Fibroblast of skin of left quadriceps (primary cell): ENCODE results near the gene PIEZO1.

ENCODE experiments used
- DNase-seq, 2 experiments: peaks; one replicate each; pipeline ENCODE4 v3.0.0-alpha.2; 2013; ENCODE audit warnings: low read depth in 2 of 2

PIEZO1 gene

GRCh38 chr16:88766975-88767374, 18.0 kb downstream of the PIEZO1 start:
- no peak for DNase-seq

- no peak for DNase-seq
These were observed 20.1 kb downstream of the PIEZO1 start for GRCh38 chr16:88764913-88765349.

GRCh38 chr16:88764080-88764479, 20.9 kb downstream of the PIEZO1 start:
- DNase-seq: no peak

- no peak for DNase-seq
These were observed 21.4 kb downstream of the PIEZO1 start for GRCh38 chr16:88763502-88764053.

GRCh38 chr16:88762941-88763340, 22.1 kb downstream of the PIEZO1 start:
- no peak for DNase-seq

- DNase-seq: no peak
These were observed 22.7 kb downstream of the PIEZO1 start for GRCh38 chr16:88762258-88762870.

GRCh38 chr16:88761830-88762229, 23.2 kb downstream of the PIEZO1 start:
- DNase-seq: no peak

- DNase-seq: no peak
These were observed 23.9 kb downstream of the PIEZO1 start for GRCh38 chr16:88761143-88761534.

GRCh38 chr16:88760424-88761142, 24.4 kb downstream of the PIEZO1 start:
- no peak for DNase-seq

GRCh38 chr16:88759976-88760350, 25.1 kb downstream of the PIEZO1 start:
- no peak for DNase-seq

GRCh38 chr16:88759245-88759975, 25.6 kb downstream of the PIEZO1 start:
- no peak for DNase-seq

GRCh38 chr16:88758944-88759244, 26.1 kb downstream of the PIEZO1 start:
- no peak for DNase-seq

GRCh38 chr16:88758227-88758943, 26.6 kb downstream of the PIEZO1 start:
- no peak for DNase-seq

- DNase-seq: no peak
These were observed 29.1 kb downstream of the PIEZO1 start for GRCh38 chr16:88755745-88756443.

GRCh38 chr16:88754912-88755744, 29.9 kb downstream of the PIEZO1 start:
- no peak for DNase-seq

GRCh38 chr16:88754109-88754911, 30.7 kb downstream of the PIEZO1 start:
- DNase-seq: no peak

- DNase-seq: no peak
These were observed 31.4 kb downstream of the PIEZO1 start for GRCh38 chr16:88753602-88754001.

- no peak for DNase-seq
These were observed 31.8 kb downstream of the PIEZO1 start for GRCh38 chr16:88753191-88753590.

GRCh38 chr16:88752386-88753002, 32.5 kb downstream of the PIEZO1 start:
- no peak for DNase-seq
